ENCODE measurements around the gene IL12RB1. TPM values are rescaled to one million over a fixed set of nuclear protein-coding genes. Genes with fewer than 3 reads are reported as not detected.

Gene IL12RB1
- total and polyA plus RNA-seq, 4 experiments from 2014 or later: 35.0 to 55.1 (median 40.7) TPM

- intact Hi-C loops (cut with micrococcal nuclease): loop anchor here (10.0 kb wide), 1 partner anchor 405 kb away; the partner anchor contains the start of gene SSBP4
- ChIA-PET POLR2A (ENCODE audit: partially characterized antibody) (interaction anchor here (0.6 to 9.3 kb wide), 10 partner anchors 8 to 150 kb away, joined by 3 to 140 read pairs (median 12); partner anchors contain the start of genes IL12RB1 and RPL18A), CTCF (ENCODE audit: partially characterized antibody) (interaction anchor here (1.1 to 5.9 kb wide), 2 partner anchors 49 to 71 kb away, joined by 5 to 148 read pairs; no protein-coding TSS in a partner anchor)
- Mint-ChIP-seq H3K27ac (peak overlapping the region; percentile 88 to 100 (median 95)), H3K9me3 (no peaks in the 10 kb centered on the region), H3K36me3 (peaks cover 32 to 50% of the 10 kb centered on the region in 2 donors), H3K4me3 (peak overlapping the region in 7 of 8 donors; percentile 77 to 92 (median 81)), H3K4me1 (peaks cover 23 to 62% (median 39%) of the 10 kb centered on the region in 4 donors), H3K27me3 (no peaks in the 10 kb centered on the region)
- Histone ChIP-seq H3K4me3 (ENCODE audit: low read length in 2 of 2) (no peak overlapping the region), H3K27ac (ENCODE audit: low read depth, low read length) (peak overlapping the region; percentile 95), H3K36me3 (ENCODE audit: insufficient read depth, low read length) (peaks cover 46% of the 10 kb centered on the region), H3K27me3 (ENCODE audit: insufficient read depth, low read length) (no peaks in the 10 kb centered on the region), H3K4me1 (ENCODE audit: insufficient read depth, low read length) (peaks cover 66% of the 10 kb centered on the region), H3K9me3 (ENCODE audit: control insufficient read depth in 1 of 2, low read length in 2 of 2) (no peaks in the 10 kb centered on the region)
- DNase-seq: peak in 1 of 5 donors; percentile 55
Measured at GRCh38 chr19:18009412-18010066, 77.2 kb downstream of the IL12RB1 start.

Other genes starting within 250 kb of the IL12RB1 start
- 100 to 1,000 TPM; 132 to 135 TPM for gene JAK3, start 239.0 kb downstream of the IL12RB1 start, total RNA-seq
- 10 to 100 TPM; 74.6 to 96.2 TPM for gene JAK3, start 239.0 kb downstream of the IL12RB1 start, polyA plus RNA-seq
- 1,000 to 10,000 TPM; 3,084 to 3,117 TPM for gene RPL18A, start 227.0 kb downstream of the IL12RB1 start, total RNA-seq
- 1,000 to 10,000 TPM; 3,184 to 4,119 TPM for gene RPL18A, start 227.0 kb downstream of the IL12RB1 start, polyA plus RNA-seq
- gene SLC5A5, start 215.0 kb downstream of the IL12RB1 start, total RNA-seq: 1 to 10 TPM; 2.6 to 2.9 TPM
- gene SLC5A5, start 215.0 kb downstream of the IL12RB1 start, polyA plus RNA-seq: 1 to 10 TPM in 1 of 2 donors, under 1 TPM in 1; 0.92 to 1.2 TPM
- 10 to 100 TPM; 30.0 to 34.2 TPM for gene CCDC124, start 153.9 kb downstream of the IL12RB1 start, total RNA-seq
- 10 to 100 TPM; 24.5 to 49.9 TPM for gene CCDC124, start 153.9 kb downstream of the IL12RB1 start, polyA plus RNA-seq
- not detected for gene KCNN1, start 119.8 kb downstream of the IL12RB1 start, total RNA-seq
- gene KCNN1, start 119.8 kb downstream of the IL12RB1 start, polyA plus RNA-seq: not detected
- 100 to 1,000 TPM; 136 to 138 TPM for gene ARRDC2, start 78.8 kb downstream of the IL12RB1 start, total RNA-seq
- gene ARRDC2, start 78.8 kb downstream of the IL12RB1 start, polyA plus RNA-seq: 10 to 100 TPM; 39.8 to 47.9 TPM
- gene MAST3, start 10.8 kb upstream of the IL12RB1 start, total RNA-seq: 10 to 100 TPM; 51.6 to 53.9 TPM
- gene MAST3, start 10.8 kb upstream of the IL12RB1 start, polyA plus RNA-seq: 10 to 100 TPM in 1 of 2 donors, 1 to 10 TPM in 1; 4.3 to 16.7 TPM
- gene PIK3R2, start 66.2 kb upstream of the IL12RB1 start, total RNA-seq: 10 to 100 TPM; 18.1 to 23.0 TPM
- gene PIK3R2, start 66.2 kb upstream of the IL12RB1 start, polyA plus RNA-seq: 1 to 10 TPM; 1.5 to 6.6 TPM
- gene IFI30, start 86.9 kb upstream of the IL12RB1 start, total RNA-seq: 10 to 100 TPM; 48.3 to 56.9 TPM
- gene IFI30, start 86.9 kb upstream of the IL12RB1 start, polyA plus RNA-seq: 10 to 100 TPM in 1 of 2 donors, 1 to 10 TPM in 1; 6.3 to 16.7 TPM
- gene MPV17L2, start 106.3 kb upstream of the IL12RB1 start, total RNA-seq: 1 to 10 TPM; 7.6 to 7.8 TPM
- 10 to 100 TPM; 10.5 to 13.7 TPM for gene MPV17L2, start 106.3 kb upstream of the IL12RB1 start, polyA plus RNA-seq
- gene RAB3A, start 117.1 kb upstream of the IL12RB1 start, total RNA-seq: 1 to 10 TPM; 4.7 to 4.8 TPM
- gene RAB3A, start 117.1 kb upstream of the IL12RB1 start, polyA plus RNA-seq: 1 to 10 TPM in 1 of 2 donors, under 1 TPM in 1; 0.59 to 1.0 TPM
- gene PDE4C, start 139.5 kb upstream of the IL12RB1 start, total RNA-seq: under 1 TPM in 1 of 2 experiments, not detected in 1; 0.52 TPM
- gene PDE4C, start 139.5 kb upstream of the IL12RB1 start, polyA plus RNA-seq: not detected
- gene IQCN, start 187.5 kb upstream of the IL12RB1 start, total RNA-seq: 1 to 10 TPM; 5.5 to 5.8 TPM
- 1 to 10 TPM in 1 of 2 donors, under 1 TPM in 1; 0.13 to 1.8 TPM for gene IQCN, start 187.5 kb upstream of the IL12RB1 start, polyA plus RNA-seq
- gene JUND, start 194.7 kb upstream of the IL12RB1 start, total RNA-seq: 100 to 1,000 TPM; 163 TPM
- gene JUND, start 194.7 kb upstream of the IL12RB1 start, polyA plus RNA-seq: 100 to 1,000 TPM in 1 of 2 donors, 10 to 100 TPM in 1; 16.5 to 133 TPM
- 10 to 100 TPM; 64.2 to 65.0 TPM for gene LSM4, start 236.1 kb upstream of the IL12RB1 start, total RNA-seq
- 100 to 1,000 TPM; 121 to 164 TPM for gene LSM4, start 236.1 kb upstream of the IL12RB1 start, polyA plus RNA-seq